NCI-H1048 (cell line): Measurements from ENCODE around the gene PCDHGA8.
"Not testable (repeated sequence)": the region's sequence is repeated elsewhere in the genome, so short reads cannot be mapped to it uniquely, and the experiment has no call there.

Source experiments
- DNase-seq: peaks from one replicate; lab custom pipeline; 2025; lab: John Stamatoyannopoulos, UW

The PCDHGA8 gene

DNA sequence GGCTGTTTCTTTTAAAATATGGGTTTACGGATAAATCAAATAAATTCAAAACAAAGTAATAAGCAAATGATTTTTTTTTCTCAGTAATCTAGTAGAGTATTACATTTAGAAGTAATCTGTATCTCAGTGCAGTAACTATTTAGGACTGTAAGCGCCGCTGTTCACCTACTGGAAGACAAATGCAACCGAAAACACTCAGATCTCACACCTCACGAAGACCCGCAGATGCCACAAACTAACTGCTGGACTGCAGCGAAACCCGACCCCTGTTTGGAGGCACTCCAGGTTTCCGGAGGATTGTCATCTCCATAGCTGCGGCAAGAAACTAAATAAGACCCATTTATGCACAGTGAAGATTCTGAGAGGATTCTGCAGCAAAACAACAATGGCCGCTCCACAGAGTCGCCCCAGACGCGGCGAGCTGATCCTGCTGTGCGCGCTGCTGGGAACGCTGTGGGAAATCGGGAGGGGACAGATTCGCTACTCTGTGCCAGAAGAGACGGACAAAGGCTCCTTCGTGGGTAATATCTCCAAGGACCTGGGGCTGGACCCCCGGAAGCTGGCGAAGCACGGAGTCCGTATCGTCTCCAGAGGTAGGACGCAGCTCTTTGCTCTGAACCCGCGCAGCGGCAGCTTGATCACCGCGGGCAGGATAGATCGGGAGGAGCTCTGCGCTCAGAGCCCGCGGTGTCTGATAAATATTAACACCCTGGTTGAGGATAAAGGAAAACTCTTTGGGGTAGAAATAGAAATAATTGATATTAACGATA is at the start of gene PCDHGA8:
Gene PCDHGA8 (plus strand): TSS at position 205 of the 770 bp plus-strand sequence. CDS start 181 bp downstream, at position 386.
- no peak for DNase-seq

DNA sequence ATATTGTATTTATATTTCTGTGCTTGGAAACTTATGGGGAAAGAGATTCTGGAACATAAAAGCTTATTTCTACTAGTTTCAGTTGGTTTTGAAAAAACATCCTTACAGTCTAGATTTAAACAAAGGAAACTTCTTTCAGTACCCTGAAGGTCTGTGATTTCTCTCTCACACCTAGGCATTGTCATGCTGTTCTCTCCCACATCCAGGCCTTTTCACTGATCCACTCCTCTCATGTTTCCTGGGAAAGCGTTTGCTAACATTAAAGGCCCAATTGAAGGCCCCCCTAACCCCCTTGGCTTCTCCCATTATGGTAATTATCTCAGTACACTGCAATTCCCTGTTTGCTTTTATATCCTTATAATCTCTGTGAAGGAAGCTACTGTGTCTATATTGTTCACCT is 49.7 kb upstream of the PCDHGA8 start:
- no peak for DNase-seq

DNA sequence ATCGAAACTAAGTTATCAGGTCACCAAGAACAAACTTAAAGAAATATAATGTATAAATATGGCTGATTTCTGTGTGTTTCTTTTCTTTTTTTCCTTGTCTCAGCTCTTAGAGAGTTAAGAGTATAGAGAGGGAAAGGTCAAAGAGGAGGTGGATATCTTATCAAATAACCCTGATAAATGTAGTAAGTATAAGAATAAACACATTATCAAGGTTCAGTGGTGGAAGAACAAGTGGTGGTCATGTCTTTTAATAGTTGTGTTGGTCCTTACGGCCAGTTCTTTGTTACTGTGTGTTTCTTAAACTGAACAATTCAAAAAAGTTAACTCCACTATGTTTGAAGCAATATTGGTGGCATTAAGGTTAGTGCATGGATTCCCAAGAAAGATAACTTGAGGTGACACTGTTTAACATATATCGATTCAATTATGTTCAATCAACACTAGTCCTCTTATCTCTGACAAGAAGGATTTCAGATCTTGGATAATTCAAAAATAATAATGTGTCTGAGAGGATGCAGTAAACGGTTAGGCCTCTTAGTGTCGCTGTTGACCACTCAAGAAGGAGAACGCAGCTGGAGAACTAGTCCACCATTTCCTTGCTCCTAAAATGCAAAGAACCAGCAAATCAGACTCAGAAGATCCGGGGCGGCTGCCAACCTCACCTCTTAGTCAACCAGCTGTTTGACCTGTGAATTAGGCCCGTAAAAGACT is 49.0 kb upstream of the PCDHGA8 start, which contains the start of gene PCDHGA3:
Gene PCDHGA3 (plus strand): TSS at position 588 of the 711 bp plus-strand sequence. CDS start 205 bp downstream, outside the sequence.
- DNase-seq: no peak

DNA sequence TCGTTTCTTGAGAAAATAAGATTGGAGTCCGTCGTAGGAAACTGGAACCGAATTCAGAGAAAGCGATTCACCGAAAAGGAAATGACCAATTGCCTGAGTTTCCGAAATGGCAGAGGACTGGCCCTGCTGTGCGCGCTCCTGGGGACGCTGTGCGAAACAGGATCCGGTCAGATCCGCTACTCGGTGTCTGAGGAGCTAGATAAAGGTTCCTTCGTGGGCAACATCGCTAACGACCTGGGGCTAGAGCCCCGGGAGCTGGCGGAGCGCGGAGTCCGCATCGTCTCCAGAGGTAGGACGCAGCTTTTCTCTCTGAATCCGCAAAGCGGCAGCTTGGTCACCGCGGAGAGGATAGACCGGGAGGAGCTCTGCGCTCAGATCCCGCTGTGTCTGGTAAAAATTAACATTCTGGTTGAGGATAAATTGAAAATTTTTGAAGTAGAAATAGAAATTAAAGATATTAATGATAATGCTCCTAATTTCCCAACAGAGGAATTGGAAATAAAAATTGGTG is 48.4 kb upstream of the PCDHGA8 start:
- no peak for DNase-seq

DNA sequence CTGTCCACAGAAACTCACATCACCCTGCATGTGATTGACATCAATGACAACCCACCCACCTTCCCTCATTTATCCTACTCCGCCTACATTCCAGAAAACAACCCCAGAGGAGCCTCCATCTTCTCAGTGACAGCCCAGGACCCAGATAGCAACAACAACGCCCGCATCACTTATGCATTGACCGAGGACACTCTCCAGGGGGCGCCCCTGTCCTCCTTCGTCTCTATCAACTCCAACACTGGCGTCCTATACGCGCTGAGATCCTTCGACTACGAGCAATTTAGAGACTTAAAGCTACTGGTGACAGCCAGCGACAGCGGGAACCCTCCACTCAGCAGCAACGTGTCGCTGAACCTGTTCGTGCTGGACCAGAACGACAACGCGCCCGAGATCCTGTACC is 47.1 kb upstream of the PCDHGA8 start:
- no peak for DNase-seq

DNA sequence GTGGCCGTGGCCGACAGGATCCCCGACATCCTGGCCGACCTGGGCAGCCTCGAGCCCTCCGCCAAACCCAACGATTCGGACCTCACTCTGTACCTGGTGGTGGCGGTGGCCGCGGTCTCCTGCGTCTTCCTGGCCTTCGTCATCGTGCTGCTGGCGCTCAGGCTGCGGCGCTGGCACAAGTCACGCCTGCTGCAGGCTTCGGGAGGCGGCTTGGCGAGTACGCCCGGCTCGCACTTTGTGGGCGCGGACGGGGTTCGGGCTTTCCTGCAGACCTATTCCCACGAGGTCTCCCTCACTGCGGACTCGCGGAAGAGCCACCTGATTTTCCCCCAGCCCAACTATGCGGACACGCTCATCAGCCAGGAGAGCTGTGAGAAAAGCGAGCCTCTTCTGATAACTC is 46.4 kb upstream of the PCDHGA8 start:
- not testable (repeated sequence) for DNase-seq

DNA sequence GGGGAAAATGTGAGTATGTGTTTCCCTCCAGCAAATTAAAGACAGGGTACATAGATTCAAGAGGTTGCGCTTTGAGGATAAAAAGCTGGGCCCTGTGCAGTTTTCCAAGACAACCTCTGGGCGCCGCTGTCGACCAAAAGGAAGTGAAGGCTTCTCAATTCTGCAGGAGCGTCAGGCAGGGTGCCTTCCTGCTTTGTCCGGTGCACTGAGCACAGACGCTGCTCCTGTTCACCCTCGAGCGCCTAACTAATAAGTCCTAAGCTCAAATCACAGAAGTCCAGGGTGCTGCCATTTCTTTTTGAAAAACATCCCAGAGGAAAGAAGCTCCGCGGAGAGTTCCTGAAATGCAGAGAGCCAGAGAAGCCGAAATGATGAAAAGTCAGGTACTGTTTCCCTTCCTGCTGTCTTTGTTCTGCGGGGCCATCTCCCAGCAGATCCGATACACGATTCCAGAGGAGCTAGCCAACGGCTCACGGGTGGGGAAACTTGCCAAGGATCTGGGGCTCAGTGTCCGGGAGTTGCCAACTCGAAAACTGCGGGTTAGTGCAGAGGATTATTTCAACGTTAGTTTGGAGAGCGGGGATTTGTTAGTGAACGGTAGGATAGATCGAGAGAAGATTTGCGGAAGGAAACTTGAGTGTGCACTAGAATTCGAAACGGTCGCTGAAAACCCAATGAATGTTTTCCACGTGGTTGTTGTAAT is 42.4 kb upstream of the PCDHGA8 start, which contains the start of gene PCDHGB1:
Gene PCDHGB1 (plus strand): TSS at position 183 of the 703 bp plus-strand sequence. CDS start 162 bp downstream, at position 345.
- DNase-seq: no peak

DNA sequence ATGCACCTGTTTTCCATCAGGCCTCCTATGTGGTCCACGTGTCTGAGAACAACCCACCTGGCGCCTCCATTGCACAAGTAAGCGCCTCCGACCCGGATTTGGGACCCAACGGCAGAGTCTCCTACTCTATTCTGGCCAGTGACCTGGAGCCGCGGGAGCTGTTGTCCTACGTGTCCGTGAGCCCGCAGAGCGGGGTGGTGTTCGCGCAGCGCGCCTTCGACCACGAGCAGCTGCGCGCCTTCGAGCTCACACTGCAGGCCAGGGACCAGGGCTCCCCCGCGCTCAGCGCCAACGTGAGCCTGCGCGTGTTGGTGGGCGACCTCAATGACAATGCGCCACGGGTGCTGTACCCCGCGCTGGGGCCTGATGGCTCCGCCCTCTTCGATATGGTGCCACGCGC is 40.8 kb upstream of the PCDHGA8 start:
- no peak for DNase-seq

DNA sequence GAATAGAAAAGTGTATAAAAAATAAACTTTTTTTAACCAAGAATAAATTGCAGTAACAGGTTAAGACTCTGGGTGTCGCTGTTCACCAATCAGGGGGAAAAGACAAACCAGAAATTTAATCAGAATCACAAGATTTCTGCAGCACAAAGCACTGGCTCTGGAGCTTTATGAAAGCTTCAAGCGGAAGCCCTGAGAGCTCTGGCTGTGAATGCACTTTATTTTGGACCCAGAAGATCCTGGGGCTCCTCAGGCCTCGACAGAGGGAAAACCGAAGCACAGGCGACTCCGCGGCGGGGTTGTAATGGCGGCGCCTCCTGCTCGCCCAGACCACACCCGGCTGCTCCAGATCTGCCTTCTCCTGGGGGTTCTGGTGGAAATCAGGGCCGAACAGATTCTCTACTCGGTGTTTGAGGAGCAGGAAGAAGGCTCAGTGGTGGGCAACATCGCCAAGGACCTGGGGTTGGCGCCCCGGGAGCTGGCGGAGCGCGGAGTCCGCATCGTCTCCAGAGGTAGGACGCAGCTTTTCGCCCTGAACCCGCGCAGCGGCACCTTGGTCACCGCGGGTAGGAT is 37.4 kb upstream of the PCDHGA8 start, which contains the start of gene PCDHGA4:
Gene PCDHGA4 (plus strand): TSS at position 122 of the 570 bp plus-strand sequence. CDS start 87 bp downstream, at position 209.
- no peak for DNase-seq

DNA sequence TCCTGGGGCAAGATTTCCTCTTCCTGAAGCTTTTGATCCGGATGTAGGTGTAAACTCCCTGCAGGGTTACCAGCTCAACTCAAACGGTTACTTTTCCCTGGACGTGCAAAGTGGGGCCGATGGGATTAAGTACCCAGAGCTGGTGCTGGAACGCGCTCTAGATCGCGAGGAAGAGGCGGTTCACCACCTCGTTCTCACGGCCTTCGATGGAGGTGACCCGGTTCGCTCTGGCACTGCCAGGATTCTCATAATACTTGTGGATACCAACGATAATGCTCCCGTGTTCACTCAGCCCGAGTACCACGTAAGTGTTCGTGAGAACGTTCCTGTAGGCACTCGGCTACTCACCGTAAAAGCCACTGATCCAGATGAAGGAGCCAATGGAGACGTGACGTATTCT is 36.8 kb upstream of the PCDHGA8 start:
- DNase-seq: no peak

DNA sequence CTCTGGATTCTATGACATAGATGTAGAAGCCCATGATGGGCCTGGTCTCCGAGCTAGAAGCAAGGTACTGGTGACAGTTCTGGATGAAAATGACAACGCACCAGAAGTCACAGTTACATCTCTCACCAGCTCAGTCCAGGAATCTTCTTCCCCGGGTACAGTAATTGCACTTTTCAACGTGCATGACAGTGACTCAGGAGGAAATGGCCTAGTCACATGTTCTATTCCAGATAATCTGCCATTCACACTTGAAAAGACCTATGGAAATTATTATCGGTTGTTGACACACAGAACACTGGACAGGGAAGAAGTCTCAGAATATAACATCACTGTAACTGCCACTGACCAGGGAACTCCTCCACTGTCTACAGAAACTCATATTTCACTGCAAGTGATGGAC is 36.3 kb upstream of the PCDHGA8 start:
- no peak for DNase-seq

DNA sequence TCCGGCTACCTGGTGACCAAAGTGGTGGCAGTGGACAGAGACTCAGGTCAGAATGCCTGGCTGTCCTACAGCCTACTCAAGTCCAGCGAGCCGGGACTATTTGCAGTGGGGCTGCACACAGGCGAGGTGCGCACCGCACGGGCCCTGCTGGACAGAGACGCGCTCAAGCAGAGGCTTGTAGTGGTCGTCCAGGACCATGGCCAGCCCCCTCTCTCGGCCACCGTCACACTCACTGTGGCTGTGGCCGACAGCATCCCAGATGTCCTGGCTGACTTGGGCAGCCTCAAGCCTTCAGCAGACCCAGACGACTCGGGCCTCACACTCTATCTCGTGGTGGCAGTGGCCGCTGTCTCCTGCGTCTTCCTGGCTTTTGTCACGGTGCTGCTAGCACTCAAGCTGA is 35.5 kb upstream of the PCDHGA8 start:
- DNase-seq: no peak

DNA sequence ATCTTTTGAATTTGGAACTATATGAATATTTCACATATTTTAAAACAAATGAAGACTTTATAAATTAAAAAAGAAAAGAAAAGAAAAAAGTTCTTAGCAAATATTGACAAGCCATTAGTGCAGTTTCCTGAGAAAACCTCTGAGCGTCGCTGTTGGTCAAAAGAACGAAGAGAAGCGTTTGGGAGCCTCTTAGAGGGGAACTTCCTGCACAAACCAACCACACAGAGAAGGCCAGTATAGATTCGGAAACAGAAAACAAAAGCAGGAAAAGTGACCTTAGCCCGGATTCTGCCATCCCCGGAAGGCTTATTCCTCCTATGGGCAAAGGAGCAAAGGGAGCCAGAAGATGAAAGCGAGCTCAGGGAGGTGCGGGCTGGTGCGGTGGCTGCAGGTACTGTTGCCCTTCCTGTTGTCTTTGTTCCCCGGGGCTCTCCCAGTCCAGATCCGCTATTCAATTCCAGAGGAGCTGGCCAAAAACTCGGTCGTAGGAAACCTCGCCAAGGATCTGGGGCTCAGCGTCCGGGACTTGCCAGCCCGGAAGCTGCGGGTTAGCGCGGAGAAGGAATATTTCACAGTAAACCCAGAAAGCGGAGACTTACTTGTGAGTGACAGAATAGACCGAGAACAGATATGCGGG is 32.5 kb upstream of the PCDHGA8 start, which contains the start of gene PCDHGB2:
Gene PCDHGB2 (plus strand): TSS at position 205 of the 637 bp plus-strand sequence. CDS start 142 bp downstream, at position 347.
- DNase-seq: no peak

DNA sequence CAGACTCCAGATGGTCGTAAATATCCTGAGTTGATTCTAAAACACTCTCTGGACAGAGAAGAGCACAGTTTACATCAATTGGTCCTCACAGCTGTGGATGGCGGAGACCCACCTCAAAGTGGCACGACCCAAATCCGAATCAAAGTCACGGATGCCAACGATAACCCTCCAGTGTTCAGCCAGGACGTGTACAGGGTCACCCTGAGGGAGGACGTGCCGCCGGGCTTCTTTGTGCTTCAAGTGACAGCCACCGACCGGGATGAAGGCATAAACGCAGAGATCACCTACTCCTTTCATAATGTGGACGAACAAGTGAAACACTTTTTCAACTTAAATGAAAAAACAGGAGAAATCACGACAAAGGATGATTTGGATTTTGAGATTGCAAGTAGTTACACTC is 31.7 kb upstream of the PCDHGA8 start:
- DNase-seq: no peak

DNA sequence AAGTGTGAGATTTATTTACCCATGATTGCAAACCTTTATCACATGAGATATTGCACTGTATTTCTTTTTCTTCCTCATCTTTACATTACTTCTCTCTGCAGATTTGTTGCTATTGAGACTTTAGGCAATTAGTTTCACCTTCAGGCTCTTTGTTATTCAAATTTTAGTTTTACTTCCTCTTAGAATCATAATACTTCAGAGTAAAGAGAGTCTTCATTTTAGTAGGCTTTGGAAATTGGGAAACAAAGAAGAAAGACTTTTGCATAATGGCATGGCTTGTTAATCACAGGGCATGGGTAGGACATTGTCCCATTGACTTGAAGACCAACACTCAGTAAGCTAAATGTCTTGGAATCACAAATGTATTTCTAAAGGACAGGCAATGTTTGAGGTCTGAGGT is 29.7 kb upstream of the PCDHGA8 start:
- no peak for DNase-seq

DNA sequence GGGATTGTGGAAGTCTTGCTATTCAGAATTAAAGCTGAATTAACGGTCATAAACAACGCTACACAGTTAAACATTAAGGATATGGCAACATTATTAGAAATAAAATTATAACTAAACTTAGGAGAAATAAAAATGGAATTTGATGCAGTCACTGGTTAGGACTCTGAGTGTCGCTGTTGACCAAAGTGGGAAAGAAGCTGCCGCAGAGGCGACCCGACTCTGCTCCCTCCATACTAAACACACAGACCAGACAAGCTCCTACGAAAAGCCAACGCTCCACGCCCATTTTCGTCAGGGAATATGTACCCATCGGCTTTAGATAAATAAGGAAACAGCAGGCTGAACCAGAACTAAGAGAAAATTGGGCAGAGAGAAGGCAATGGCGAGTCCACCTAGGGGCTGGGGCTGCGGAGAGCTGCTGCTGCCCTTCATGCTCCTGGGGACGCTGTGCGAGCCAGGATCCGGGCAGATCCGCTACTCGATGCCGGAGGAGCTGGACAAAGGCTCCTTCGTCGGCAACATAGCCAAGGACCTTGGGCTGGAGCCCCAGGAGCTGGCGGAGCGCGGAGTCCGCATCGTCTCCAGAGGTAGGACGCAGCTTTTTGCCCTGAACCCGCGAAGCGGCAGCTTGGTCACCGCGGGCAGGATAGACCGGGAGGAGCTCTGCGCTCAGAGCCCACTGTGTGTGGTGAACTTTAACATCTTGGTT is 28.3 kb upstream of the PCDHGA8 start, which contains the start of gene PCDHGA5:
Gene PCDHGA5 (plus strand): TSS at position 211 of the 709 bp plus-strand sequence. CDS start 169 bp downstream, at position 380.
- DNase-seq: no peak

DNA sequence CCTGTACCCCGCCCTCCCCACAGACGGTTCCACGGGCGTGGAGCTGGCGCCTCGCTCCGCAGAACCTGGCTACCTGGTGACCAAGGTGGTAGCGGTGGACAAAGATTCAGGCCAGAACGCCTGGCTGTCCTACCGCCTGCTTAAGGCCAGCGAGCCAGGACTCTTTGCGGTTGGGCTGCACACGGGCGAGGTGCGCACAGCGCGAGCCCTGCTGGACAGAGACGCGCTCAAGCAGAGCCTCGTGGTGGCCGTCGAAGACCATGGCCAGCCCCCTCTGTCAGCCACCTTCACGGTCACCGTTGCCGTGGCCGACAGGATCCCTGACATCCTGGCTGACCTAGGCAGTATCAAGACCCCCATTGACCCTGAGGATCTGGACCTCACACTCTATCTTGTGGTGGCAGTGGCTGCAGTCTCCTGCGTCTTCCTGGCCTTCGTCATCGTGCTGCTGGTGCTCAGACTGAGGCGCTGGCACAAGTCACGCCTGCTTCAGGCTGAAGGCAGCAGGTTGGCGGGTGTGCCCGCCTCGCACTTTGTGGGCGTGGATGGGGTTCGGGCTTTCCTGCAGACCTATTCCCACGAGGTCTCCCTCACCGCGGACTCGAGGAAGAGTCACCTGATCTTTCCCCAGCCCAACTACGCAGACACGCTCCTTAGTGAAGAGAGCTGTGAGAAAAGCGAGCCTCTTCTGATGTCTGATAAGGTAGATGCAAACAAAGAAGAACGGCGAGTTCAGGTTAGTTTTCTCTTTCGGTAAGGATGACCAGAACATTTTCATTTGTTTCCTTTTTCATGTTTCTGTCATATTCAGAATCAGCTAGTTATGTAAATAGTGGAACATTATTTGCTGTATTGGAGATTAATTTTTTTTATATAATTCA is 26.2 kb upstream of the PCDHGA8 start:
- no peak for DNase-seq

DNA sequence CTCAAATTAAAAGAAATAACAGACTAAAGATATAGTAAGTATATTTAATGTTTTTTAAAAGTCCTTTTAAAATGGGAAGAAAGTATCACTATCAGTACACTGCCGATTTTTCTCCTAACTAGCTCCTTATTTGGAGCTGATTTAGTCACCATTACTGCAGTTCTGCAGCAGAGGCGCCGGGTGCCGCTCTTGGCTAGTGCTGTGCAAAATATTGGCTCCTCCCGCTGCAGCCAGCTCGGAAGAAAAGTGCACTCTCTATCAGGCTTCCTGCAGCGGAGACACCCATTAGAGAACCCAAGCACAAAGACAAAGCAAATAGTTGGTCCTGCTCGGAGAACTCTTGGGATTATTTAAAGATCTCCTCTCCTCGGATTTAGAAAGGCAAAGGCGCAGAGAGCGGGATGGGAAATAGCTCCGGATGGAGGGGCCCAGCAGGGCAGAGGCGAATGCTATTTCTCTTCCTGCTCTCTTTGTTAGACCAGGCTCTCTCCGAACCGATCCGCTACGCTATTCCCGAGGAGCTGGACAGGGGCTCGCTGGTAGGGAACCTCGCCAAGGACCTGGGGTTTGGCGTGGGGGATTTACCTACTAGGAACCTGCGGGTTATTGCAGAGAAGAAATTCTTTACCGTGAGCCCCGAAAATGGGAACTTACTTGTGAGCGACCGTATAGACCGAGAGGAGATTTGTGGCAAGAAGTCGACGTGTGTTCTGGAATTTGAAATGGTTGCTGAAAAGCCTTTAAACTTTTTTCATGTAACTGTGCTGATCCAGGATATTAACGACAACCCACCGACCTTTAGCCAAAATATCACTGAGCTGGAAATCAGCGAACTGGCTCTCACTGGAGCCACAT is 22.2 kb upstream of the PCDHGA8 start, which contains the start of gene PCDHGB3:
Gene PCDHGB3 (plus strand): TSS at position 249 of the 855 bp plus-strand sequence. CDS start 153 bp downstream, at position 402.
- no peak for DNase-seq
